Measurements from ENCODE around the gene PAMR1. TPM values are rescaled to one million over a fixed set of nuclear protein-coding genes. Genes with fewer than 3 reads are reported as not detected.
A peak's percentile ranks its signal among the peaks of the same experiment; 100 is the strongest.

The PAMR1 gene
- total RNA-seq, 1 donor = 416 TPM

- no peak overlapping the region for H3K4me3 ChIP-seq (ENCODE audit: low read depth, low read length)
- no peak for TF ChIP-seq CTCF (IDR thresholded peaks at IDR 0.05; ENCODE audit: insufficient read depth, low read depth, low read length)
- no peak for DNase-seq (ENCODE audit: low read depth)
Measured at GRCh38 chr11:35436581-35437250, 88.7 kb downstream of the PAMR1 start.

GRCh38 chr11:35433588-35433987 is 91.8 kb downstream of the PAMR1 start:
- no peak for DNase-seq (ENCODE audit: low read depth)
- no peak for TF ChIP-seq CTCF (IDR thresholded peaks at IDR 0.05; ENCODE audit: insufficient read depth, low read depth, low read length)
- H3K4me3 ChIP-seq (ENCODE audit: low read depth, low read length) = no peak overlapping the region

GRCh38 chr11:35432464-35432863 is 93.0 kb downstream of the PAMR1 start:
- DNase-seq (ENCODE audit: low read depth) = no peak
- no peak overlapping the region for H3K4me3 ChIP-seq (ENCODE audit: low read depth, low read length)
- TF ChIP-seq CTCF (IDR thresholded peaks at IDR 0.05; ENCODE audit: insufficient read depth, low read depth, low read length) = no peak

- peak; percentile 16 for DNase-seq (ENCODE audit: low read depth)
- TF ChIP-seq CTCF (IDR thresholded peaks at IDR 0.05; ENCODE audit: insufficient read depth, low read depth, low read length) = no peak
- H3K4me3 ChIP-seq (ENCODE audit: low read depth, low read length) = no peak overlapping the region
Measured at GRCh38 chr11:35427071-35427470, 98.3 kb downstream of the PAMR1 start.

- H3K4me3 ChIP-seq (ENCODE audit: low read depth, low read length) = no peak overlapping the region
- no peak for TF ChIP-seq CTCF (IDR thresholded peaks at IDR 0.05; ENCODE audit: insufficient read depth, low read depth, low read length)
- no peak for DNase-seq (ENCODE audit: low read depth)
Measured at GRCh38 chr11:35426351-35426750, 99.1 kb downstream of the PAMR1 start.

GRCh38 chr11:35425603-35426212 is 99.7 kb downstream of the PAMR1 start:
- TF ChIP-seq CTCF (IDR thresholded peaks at IDR 0.05; ENCODE audit: insufficient read depth, low read depth, low read length) = no peak

More at GRCh38 chr11:35425603-35426212, 99.7 kb downstream of the PAMR1 start:
- DNase-seq (ENCODE audit: low read depth) = no peak
- H3K4me3 ChIP-seq (ENCODE audit: low read depth, low read length) = no peak overlapping the region
